Gastrocnemius medialis (tissue), 4 donors: ENCODE measurements around the gene TSPAN16.

Experiments
- POLR2A ChIP-seq, 2 donors: fragments of 450-650 bp; IDR thresholded peaks; one replicate each; pipeline ENCODE4 v1.6.1; 2017; ENCODE audit warnings: antibody characterized with exemption in 2 of 2, mild to moderate bottlenecking in 2 of 2, moderate library complexity in 2 of 2
- TF ChIP-seq, protein P1 (sequence below), 5 experiments: fragments of 450-650 bp in 3 of 5; fragments of 200-600 bp in 2 of 5; sonication (generic) in 2 of 5; IDR thresholded peaks in 4 of 5; conservative IDR thresholded peaks in 1 of 5; 1 replicate in 4 of 5; 2 replicates in 1 of 5; pipeline ENCODE4 v1.5.1; 2016 to 2019; ENCODE audit warnings: antibody characterized with exemption in 5 of 5, mild to moderate bottlenecking in 3 of 5, moderate library complexity in 3 of 5

- TF ChIP-seq POLR2A (IDR thresholded peaks at IDR 0.05), result no peak
- TF ChIP-seq, protein P1, sequence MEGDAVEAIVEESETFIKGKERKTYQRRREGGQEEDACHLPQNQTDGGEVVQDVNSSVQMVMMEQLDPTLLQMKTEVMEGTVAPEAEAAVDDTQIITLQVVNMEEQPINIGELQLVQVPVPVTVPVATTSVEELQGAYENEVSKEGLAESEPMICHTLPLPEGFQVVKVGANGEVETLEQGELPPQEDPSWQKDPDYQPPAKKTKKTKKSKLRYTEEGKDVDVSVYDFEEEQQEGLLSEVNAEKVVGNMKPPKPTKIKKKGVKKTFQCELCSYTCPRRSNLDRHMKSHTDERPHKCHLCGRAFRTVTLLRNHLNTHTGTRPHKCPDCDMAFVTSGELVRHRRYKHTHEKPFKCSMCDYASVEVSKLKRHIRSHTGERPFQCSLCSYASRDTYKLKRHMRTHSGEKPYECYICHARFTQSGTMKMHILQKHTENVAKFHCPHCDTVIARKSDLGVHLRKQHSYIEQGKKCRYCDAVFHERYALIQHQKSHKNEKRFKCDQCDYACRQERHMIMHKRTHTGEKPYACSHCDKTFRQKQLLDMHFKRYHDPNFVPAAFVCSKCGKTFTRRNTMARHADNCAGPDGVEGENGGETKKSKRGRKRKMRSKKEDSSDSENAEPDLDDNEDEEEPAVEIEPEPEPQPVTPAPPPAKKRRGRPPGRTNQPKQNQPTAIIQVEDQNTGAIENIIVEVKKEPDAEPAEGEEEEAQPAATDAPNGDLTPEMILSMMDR (IDR thresholded peaks at IDR 0.05 in 4 of 5, conservative IDR thresholded peaks at IDR 0.05 in 1 of 5), result no peak
Measured at GRCh38 chr19:11325544-11325943, 29.6 kb downstream of the TSPAN16 start.
